NCI-H2029 (cell line): ENCODE measurements around the gene TEAD4.

ENCODE experiments used
- DNase-seq: peaks from one replicate; lab custom pipeline; 2025; lab: John Stamatoyannopoulos, UW

Gene TEAD4

DNA sequence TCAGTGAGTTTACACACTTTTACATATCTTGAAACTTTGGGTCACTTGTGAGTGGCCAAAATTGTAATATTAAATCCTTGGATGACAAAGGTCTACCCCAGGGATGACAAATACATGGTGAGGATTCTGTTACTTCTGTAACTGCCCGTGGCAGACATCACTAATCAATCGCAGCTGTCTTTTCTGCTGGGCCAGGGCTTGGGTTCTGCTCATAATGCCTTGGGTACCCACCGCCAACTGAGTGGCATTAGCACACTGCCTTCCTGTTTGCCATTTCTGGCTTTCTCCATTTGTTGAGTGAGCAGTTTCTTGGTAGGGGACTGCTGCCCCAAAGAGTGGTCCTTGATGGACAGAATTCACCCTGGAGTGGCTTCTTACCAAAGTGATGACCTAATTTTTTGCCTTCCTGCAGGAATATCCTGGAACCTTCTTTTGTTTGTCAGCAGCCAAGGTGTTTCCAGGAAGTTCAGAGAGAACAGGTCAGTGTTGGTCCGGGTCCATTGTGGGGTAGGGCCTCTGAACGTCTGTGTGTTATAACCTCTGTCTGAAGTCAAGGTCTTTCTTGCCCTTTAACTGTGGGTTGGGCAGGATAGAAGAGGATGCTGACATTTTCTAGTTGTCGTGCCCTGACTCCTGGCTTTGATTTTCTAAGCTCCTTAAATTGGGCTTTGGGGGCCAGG is 124.2 kb downstream of the TEAD4 start:
- DNase-seq, result no peak

DNA sequence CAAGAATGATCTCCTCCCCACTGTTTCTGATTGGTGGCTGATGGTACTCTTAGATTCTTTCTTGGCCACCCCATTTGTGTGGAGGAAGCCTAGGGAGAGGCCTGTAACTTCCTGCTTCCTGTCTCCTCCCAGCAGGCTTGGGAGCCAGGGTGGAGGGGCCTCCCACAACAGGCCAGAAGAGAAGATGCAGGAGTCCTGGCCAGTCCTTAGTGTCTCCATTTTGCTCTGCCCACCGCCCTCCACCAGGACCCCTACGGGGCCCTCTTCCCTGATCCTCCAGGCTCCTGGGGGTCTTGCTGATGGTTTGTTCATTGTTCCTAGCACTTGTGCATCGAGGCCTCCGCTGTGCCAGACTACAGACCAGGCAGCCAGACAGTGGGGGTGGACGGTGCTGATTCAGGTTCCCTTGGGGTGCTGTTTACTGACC is 124.7 kb downstream of the TEAD4 start:
- DNase-seq, result no peak

DNA sequence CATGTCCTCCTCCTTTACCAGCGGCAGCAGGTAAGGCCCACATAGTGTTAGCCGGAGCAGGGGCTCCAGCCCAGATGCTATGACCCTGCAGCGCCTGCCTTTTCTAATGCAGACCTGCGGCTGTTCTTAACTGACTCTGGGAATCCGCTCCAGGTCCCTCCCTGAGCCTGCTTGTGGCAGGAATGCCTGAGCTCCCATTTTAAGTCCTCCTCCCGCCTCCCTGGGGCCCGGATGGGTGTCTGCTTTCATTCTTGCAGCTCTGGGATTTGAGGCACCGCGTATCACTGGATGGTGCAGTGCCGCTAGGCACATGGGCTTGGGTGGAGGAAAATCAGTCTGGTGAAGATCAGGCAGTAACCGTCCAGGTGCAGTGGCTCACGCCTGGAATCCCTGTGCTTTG is 125.5 kb downstream of the TEAD4 start:
- no peak for DNase-seq

DNA sequence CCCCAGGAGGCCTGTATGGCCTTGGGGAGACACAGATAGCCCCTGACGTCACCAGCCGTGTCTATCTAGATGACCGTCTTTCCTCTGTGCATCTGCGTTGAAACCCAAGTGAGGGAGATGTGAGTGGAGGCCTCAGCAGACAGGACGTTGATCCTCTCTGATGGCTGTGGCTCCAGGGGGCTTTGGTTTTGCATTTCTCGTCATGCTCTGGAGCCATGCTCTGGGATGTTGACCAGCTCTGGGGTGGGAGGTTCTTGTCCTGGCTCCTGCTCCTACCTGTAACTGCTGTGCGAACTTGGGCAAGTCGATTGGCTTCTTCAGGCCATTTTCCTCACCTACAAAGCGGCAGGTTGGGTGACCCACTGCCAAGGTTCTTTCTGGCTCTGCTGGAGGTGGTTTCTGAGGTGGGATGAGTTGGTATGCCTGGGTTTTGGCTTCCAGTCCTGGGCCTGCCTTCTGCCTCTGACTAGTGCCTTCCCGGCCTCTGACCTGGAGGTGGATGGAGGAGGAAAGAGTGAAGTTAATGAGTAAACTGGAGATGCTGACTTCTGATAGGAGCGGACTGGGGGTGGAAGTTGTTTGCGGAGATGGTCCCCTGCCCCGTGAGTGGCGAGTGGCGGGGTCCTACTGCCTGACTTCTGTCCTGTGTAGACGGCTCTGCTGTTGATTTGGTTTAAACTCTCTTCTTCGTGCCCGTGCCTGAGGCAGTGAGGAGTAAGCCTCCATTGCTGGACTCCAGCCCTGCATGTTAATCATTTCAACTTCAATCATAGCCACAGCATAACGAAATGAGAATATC is 126.3 kb downstream of the TEAD4 start:
- DNase-seq, result no peak

DNA sequence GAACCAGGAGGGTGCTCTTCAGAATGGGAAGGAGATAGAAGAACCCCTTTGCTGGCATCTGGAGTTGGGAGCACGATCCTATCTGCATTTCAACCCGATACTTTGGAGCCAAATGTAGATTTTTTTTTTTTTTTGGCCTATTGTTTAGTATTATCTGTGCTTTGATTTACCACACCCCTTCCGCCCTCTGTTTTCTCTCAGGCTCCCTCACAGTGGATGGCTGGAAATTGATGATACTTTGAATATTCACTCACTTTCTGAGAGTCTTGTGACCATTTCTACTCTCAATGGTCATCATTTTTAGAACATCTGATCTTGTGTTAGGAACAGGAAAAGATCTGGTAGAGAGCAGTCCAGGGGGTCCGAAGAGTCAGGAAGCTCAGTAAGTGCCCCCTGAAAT is 127.0 kb downstream of the TEAD4 start:
- no peak for DNase-seq

DNA sequence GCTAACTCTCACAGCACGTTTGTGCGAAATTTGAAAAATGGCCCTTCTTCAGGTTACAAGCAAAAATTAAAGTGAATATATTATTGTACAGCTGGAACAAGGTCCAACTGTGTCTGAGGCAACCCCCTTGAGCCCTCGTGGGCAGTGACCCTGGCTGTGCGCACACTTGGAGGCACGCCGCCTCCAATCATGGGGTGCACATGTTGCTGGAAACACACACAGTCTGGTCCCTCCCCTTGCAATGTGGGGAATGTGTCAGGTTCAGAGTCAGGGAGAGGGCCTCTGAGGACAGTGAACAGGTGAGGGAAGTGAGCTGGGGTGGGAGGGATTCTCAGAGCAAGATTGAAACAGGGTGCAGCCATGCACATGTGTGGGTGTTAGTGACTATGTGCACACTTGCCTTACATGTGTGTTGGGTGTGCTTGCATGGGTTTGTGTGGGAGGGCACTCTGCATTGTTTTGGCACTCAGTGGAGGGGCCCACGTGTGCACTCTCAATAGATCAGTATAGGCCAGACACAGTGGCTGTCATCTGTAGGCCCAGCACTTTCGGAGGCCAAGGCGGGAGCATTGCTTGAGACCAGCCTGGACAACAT is 127.6 kb downstream of the TEAD4 start:
- DNase-seq, result no peak

DNA sequence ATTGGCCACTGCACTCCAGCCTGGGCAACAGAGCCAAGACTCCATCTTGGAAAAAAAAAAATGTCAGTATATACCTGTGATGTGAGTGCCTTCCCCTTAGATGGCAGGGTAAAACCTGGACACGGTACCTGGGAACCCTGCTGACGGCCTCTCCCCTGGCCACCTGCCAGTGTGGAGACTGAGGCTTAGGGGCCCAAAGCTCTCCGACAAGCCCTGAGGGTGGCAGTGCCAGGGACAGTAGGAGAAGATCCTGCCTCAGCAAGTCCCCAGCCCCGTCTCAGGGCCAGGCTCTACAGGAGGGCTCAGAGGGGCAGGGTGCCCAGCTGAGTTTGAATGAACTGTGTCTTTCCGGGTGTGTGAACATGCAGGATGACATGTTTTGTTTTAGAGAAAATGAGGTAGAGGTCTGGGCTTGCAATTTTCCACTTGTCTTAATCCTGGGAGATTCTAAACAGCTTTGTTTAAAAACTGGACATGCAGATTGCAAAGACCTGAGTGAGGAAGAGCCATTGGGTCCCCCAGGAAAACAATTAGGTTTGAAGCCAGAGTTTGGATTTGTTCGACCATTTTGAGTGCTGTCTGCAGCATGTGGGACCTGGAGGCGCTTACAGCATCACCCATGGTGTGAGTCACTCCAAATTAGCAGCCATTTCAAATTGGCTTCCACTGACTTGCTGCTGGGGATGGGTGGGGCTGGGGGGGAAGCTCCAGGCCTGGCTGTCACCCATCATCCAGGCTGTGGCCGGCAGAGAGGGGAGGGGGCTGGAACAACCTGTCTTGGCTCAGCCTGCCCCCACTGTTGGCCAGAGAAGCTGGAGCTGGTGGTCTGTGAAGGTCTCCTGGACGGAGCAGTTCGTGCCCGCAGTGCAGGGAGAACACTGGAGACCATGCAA is 128.8 kb downstream of the TEAD4 start:
- DNase-seq, result no peak

DNA sequence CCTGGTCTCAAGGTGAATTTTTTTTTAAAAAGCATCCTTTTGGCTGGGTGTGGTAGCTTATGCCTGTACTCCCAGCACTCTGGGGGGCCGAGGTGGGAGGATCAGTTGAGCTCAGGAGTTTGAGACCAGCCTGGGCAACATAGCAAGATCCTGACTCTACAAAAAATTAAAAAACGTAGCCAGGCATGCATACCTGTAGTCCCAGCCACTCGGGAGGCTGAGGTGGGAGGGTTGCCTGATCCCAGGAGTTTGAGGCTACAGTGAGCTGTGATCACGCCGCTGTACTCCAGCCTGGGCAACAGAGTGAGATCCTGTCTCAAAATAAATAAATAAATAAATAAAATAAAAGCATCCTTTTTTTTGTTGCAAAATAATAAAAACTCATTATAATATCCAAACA is 130.4 kb downstream of the TEAD4 start:
- no peak for DNase-seq
